SKM-1 treated with dmso at 0.1 percent for 144 hours (cell line): ENCODE measurements around the gene LEPR.
A peak's percentile ranks its signal among the peaks of the same experiment; 100 is the strongest.

Experiments
- DNase-seq: peaks from one replicate; lab custom pipeline; 2025; ENCODE audit not compliant: unreplicated experiment; lab: John Stamatoyannopoulos, UW

The LEPR gene

GRCh38 chr1:65409314-65409713 is 11.2 kb upstream of the LEPR start:
- DNase-seq: no peak

- DNase-seq: no peak
These were observed 10.6 kb upstream of the LEPR start for GRCh38 chr1:65409816-65410326.

GRCh38 chr1:65412256-65412983 is 8.0 kb upstream of the LEPR start:
- DNase-seq: no peak

- no peak for DNase-seq
These were observed 7.5 kb upstream of the LEPR start for GRCh38 chr1:65412984-65413375.

- DNase-seq: no peak
These were observed 5.9 kb upstream of the LEPR start for GRCh38 chr1:65414538-65414937.

GRCh38 chr1:65416767-65417166 is 3.7 kb upstream of the LEPR start:
- DNase-seq: no peak

- no peak for DNase-seq
These were observed 2.7 kb upstream of the LEPR start for GRCh38 chr1:65417729-65418128.

GRCh38 chr1:65418522-65419185 is 1.8 kb upstream of the LEPR start:
- no peak for DNase-seq

GRCh38 chr1:65419681-65420589 is 533 bp upstream of the LEPR start:
- DNase-seq: peak; percentile 94

GRCh38 chr1:65421351-65422025 is 1.0 kb downstream of the LEPR start:
- peak; percentile 71 for DNase-seq

- no peak for DNase-seq
These were observed 2.1 kb downstream of the LEPR start for GRCh38 chr1:65422241-65423203.

GRCh38 chr1:65423884-65424572 is 3.6 kb downstream of the LEPR start:
- DNase-seq: no peak

- no peak for DNase-seq
These were observed 4.1 kb downstream of the LEPR start for GRCh38 chr1:65424573-65424889.

GRCh38 chr1:65425006-65425405 is 4.5 kb downstream of the LEPR start:
- DNase-seq: no peak

- no peak for DNase-seq
These were observed 5.2 kb downstream of the LEPR start for GRCh38 chr1:65425697-65426096.

GRCh38 chr1:65429078-65429477 is 8.6 kb downstream of the LEPR start:
- no peak for DNase-seq

GRCh38 chr1:65429806-65430205 is 9.3 kb downstream of the LEPR start:
- DNase-seq: no peak

GRCh38 chr1:65431111-65431705 is 10.7 kb downstream of the LEPR start:
- DNase-seq: no peak

GRCh38 chr1:65432918-65433317 is 12.4 kb downstream of the LEPR start:
- no peak for DNase-seq
